GM21717 (cell line): Measurements from ENCODE around the gene TMEM176A.
"Not testable (repeated sequence)": the region's sequence is repeated elsewhere in the genome, so short reads cannot be mapped to it uniquely, and the experiment has no call there.

ENCODE experiments used
- ATAC-seq: cut with Tn5 transposase; IDR thresholded peaks from one replicate; pipeline ENCODE4 v1.9.1; 2021; ENCODE audit warnings: mild to moderate bottlenecking, moderate library complexity; ENCODE audit not compliant: unreplicated experiment

Gene TMEM176A

DNA sequence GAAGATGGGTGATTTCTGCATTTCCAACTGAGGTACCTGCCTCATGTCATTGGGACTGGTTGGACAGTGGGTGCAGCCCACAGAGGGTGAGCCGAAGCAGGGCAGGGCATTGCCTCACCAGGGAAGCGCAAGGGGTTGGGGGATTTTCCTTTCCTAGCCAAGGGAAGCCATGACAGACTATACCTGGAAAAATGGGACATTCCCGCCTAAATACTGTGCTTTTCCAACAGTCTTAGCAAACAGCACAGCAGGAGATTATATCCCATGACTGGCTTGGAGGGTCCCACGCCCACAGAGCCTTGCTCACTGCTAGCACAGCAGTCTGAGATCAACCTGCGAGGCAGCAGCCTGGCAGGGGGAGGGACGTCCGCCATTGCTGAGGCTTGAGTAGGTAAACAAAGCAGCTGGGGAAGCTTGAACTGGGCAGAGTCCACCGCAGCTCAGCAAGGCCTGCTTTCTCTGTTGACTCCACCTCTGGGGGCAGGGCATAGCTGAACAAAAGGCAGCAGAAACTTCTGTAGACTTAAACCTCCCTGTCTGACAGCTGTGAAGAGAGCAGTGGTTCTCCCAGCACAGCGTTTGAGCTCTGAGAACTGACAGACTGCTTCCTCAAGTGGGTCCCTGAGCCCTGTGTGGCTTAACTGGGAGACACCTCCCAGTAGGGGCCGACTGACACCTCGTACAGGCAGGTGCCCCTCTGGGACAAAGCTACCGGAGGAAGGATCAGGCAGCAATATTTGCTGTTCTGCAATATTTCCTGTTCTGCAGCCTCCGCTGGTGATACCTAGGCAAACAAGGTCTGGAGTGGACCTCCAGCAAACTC is 7.3 kb downstream of the TMEM176A start:
- not testable (repeated sequence) for ATAC-seq

DNA sequence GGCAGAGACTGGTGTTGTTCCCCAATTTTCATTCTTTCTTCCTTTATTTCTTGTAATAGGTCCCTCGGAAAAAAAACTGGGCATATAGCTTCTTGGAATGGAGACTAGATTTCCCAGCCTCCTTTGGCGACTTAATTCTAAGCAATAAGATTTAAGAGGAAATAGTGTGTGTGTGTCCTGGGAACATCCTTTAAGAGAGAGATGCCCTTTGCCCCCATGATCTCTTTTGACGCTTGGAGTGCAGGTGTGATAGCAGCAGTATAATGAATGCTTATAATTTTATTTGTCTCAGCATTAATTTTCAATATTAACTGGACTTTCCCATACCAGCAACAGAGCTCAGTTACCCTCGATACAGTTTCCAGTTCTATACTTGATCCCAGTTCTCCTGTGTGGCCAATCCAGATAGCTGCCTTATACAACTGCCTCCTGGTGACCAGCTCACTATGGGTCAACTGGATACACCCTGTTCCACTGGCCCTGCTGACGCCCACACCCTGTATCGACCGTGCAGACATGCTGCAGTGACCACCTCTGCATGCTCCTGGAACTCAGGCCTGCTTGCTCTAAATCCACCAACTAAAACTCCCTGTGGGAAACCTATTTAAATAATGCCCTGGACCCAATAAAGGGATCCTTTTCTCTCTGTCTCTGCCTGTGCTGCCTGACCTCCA is 13.9 kb downstream of the TMEM176A start:
- no peak for ATAC-seq

DNA sequence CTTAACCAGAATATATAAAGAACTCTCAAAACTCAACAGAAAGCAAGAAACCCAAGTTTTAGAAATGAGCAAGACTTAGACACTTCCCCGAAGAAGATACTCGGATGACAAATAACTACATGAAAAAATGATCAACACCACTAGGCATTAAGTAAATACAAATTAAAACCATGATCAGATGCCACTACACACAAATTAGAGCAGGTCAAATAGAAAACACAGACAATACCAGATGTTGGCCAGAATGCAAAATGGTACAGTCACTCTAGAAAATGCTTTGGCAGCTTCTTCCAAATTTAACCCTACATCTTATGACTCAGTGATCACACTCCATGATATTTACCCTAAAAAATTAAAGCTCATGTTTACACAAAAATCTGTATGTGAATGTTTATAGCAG is 18.4 kb downstream of the TMEM176A start:
- ATAC-seq: no peak

DNA sequence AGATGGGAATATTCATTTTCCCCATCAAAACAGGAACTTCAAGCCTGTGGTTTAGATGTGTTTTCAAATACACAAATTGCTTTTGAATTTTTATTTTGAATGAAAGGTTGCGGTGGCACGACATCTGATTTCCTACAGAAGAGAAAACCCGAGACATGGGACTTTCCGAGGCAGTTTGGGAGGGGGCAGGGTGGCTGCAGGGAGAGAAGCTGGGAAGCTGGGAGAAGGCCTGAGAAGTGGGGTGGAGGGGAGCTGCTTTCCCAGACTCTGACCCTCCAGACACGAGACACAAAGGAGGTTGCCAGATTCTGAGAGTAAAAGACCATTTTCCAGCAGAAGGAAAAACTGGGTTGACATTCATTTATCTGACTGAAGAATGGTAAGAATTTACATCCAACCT is 19.6 kb downstream of the TMEM176A start:
- ATAC-seq: no peak

DNA sequence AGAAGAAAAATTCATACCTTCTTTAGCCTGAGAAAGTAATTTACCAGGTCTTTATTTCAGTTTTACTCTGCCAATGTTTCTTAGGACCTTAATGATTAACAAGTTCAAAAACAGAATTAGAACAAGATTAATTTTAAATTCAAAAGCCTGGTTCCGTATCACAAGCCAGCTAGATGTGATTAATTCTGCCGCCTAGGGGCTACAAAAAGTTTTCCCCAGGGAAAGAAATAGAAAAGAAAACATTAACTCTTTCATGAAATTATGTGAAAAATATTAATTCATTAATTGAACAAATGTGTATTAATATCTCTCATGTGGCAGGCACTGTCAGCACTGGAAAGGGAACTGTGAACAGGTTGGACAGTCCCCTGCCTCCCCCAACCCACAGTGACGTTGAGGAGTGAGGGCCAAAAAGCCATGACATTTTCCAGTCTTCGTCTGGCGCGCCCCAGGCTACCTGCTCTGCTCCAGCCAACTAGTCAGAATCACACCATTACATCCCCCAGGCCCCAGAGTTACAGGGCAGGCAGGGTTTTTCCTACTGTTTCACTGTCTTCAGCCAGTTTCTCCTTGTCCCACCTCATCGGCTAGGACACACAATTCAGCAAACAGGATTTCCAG is 20.1 kb downstream of the TMEM176A start:
- no peak for ATAC-seq

DNA sequence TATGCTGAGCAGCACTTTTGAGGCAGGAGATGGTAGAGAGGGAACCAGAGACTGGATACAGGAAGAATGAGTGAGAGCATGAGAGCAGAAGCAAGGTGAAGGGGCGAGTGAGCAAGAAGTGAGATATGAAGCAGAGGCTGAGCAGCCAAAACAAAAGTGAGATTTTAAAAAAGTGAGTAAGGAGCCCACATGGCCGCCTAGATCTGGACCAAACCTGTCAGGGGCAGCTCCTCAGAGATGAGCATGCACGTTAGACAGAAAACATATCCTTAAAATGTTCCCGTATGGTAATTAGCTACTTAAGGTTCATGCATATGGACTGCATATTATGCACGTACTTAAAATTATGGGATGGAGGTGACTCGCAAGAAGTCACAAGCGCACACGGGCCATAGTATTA is 22.5 kb downstream of the TMEM176A start:
- no peak for ATAC-seq

DNA sequence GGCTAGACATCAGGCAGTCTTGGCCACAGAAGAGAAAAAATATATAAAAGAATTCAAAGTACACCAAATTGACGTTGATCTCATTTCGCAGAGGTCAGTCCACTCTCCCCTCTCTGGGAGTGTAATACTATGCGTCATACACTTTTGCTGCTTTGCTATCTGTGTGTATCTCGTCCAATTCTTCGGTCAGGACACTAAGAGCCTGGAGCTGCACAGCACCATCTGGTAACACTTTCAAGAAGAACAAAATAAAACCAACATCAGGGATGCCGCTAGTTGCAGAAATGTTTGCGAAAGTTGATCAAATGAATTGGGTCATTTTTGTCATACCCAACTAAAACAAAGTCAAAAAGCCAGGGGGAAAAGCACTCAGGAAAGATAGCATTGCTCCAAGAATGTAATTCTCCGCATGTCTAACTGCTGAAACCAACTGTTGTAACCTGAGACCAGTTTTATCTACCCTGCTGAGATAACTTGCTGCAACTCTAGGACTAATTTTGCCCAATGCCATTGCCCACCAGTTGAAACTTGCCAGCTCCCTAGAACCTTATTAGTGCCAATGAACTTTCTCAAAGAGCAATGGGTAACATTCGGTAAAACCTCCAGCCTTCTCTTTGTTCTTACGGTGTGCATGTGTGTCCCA is 23.0 kb downstream of the TMEM176A start:
- no peak for ATAC-seq

DNA sequence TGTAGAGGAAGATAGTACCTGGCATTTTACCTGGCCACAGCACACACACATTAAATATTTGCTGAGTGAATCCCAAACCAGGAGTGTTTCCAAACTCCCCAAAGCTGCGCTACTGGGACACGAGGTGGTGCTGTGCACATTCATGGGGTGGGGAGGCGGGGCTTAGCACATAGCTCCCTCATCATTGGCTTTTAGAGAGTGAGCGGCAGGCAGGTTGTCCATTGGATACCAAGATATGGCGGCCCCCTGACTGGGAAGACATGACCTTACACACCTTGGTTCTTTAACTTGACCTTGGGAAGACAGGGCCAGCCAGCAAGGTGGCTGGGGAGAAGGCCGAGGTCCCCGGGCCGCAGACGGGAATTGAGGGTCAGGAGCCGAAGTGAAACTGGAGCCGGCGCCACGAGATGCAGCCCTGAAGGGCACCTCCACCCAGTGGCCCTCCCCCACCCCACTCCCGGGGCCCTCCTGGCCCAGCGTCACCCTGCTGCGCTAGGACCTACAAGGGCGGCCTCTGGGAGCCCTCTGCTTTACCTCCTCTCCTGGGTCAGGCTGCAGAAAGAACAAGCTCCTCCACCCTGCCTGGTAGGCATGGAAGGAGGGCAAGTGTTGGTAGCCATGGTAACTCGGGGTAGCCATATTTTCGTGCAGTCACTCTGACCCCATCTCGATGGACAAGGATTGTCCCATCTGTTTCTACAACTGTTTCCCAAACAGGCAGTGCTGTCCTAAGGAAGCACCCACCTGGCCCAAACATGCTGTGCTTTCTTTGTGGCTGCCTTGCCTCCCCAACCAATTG is 24.0 kb downstream of the TMEM176A start:
- ATAC-seq: no peak

DNA sequence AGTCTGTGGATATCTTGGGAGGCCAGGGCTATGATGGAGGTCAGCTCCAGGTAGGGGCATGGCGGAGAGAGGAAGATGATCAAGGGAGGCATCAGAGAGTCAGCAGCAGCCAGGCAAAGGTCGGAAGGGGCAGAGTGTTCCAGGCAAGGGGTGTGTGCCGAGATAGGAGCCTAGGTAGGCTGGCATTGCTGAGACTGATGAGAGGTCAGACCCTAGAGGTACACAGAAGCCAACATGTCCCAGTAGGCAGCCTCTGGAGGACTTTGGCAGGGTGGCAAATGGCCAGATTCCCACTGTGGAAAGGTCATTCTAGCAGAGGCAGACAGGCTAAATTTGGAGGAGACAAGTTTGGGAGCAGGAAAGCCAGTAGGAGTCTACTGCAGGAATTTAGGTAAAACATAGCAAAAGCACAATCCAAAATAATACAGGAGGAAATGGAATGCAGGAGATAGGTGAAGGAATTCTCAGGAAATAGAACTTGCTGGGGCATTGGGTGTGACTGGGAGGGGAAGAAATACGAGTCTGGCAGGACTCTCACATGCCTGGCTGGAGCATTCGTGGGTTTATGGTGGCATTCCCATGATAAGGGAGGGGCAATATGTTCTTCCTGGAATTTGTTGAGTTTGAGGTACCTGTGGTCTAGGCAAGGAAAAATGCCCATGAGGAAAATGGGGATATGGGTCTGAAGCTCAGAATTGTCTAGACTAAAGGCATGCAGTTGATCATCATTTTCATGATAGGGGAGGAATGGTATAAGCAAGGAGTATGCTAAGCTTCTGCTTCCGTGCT is 25.7 kb downstream of the TMEM176A start:
- ATAC-seq: no peak

DNA sequence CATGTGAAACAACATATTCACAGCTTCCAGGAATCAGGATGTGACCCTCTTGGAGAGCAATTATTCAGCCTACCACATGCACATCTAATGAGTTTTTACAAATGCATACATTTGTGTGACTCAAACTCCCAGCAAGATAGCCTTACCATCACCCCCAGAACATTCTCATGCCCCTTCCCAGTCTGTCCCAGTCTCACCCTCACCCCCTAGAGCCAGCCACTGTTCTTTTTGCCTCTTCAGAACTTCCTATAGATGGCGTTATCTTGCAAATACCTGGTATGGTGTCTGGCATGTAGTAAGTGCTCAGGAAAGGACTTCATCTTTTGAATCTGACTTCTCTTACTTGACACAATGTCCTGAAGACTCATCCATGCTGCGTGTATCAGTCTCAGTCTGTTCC is 27.8 kb downstream of the TMEM176A start:
- no peak for ATAC-seq

DNA sequence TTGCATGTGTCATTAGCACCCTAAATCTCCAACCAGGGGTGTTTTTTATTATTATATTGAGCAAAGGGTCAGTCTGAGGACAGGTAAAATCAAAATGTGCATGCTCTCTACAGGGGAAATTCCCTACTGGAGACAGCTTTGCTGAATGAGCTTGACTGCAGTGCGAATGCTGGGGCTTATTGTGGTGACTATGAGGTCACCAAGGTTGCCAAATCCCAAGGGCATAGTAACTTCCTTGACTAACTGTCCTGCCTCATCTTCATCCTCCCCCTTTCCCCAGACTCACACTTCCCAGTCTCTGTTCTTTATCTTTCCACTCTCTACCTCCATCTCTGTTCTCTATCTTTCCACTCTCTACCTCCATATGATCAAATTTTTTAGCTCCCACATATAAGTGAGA is 28.9 kb downstream of the TMEM176A start:
- no peak for ATAC-seq

DNA sequence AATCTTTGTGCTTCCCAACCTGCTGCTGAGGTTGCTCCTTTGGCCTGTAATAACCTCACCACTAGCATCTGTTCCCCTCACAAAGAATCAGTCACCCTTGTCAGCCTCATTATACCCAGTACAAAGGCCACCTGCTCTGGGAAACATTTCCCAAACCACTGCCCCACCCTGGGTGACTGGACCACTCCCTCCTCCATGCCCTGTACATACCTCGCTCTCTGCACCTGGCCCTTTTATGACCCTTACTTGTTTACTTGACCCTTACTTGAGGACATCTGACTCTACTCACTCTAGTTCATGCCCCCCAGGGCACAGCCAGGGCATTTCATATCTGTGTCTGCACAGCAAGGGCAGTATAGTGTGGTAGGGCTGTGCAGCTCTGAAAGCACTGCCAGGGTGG is 30.4 kb downstream of the TMEM176A start:
- no peak for ATAC-seq

DNA sequence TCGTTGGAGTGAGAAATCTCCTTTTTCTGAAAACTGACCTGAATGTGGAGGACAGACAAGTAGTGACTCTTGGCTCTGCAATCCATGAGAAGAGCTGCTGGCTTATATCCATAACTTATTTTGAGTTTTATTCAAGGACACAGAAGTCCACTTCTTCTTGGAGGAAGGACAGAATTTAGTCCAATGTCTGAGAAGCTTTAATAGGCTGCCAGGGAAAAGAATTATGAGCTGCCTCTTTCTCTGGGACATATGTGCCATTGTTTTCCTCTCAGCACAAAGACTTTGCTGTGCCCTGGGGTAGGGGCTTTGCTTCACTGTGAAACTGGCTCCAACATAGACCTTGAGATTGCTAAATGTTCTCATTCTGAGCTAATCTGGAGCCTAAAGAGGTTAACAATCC is 31.3 kb downstream of the TMEM176A start:
- ATAC-seq: no peak

DNA sequence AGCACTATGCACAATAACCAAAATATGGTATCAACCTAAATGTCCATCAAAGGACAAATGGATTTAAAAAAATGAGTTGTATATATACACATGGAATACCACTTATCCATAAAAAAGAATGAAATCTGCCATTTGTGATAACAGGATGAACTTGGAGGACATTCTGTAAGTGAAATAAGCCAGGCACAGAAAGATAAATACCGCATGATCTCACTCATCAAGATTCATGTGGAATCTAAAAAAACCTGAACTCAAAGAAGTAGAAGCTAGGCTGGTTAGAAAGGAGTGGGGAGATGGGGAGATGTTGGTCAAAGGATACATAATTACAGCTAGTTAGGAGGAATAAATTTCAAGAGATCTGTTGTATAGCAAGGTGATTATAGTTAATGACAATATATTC is 34.5 kb downstream of the TMEM176A start:
- ATAC-seq: no peak

DNA sequence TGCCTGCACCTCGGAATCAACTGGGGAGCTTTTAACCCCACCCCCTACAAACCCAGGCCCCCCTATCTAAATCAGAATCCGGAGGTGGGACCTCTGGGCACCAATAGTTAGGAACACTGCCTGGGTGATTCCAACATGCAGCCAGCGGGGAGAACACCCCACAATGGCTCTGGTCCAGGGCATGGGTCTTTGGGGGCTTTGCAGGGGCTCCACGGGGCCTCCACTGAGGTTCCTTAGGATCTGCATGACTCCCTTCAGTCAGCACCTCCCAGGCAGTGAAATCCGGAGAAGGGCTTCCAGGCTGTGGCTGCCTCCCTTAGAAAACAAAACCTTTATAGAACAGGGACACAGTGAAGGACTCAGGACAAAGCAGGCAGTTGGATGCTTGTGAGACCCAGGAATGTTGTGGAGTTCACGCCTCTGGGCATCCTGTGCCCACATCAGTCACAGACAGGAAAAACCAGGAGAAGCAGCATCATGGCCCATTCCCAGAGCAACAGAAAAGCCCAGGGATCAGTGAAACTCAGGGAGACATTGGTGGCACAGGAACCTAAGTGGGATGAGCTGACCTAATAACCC is 35.2 kb downstream of the TMEM176A start:
- ATAC-seq: no peak

DNA sequence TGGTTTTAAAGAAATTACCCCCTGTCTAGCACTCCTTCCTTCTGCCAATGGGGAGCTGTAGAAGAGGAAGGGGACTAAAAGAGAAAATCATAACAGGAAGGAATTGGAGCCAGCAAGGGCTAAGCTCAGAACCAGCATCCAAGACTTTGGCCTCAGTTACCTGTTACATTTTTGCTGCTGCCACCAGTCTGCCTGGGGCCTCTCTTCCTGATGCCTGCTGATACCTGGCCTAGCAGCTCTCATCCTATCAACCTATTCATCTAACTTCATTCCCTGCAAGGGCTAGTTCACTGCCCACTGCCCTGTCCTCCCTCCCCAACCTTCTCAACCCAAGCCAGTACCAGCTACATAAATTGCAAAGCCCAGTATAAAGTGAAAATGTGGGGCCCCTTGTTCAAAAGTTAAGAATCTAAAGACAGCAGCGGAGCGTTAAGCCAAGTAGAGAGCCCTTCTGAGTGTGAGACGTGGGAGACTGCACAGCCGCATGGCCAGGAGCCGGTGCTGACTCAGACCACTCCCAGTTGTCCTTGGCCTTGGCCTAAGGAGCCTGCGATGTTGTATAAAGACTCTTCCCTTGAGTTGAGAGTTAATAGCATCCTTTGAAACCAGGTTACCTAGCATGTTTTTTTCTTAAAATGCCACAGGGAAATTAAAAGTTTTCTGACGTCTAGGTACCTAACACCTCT is 38.5 kb downstream of the TMEM176A start:
- ATAC-seq: no peak

DNA sequence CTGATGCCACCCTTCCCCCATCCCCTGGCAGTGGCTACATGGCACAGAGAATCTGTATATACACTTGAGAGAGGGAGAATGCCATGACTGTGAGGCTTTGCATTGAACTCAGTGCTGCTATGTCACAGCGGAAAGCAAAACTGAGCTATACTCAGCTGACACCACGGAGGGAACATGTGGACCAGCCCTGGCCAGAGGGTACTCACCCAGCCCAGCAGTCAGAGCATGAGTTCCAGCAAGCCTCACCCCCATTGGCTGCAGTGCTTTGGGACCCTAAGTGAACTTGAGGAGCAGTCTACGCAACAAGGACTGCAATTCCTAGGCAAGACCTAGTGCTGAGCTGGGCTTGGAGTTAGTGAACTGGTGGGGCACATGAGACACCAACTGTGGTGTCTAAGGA is 41.4 kb downstream of the TMEM176A start:
- no peak for ATAC-seq

DNA sequence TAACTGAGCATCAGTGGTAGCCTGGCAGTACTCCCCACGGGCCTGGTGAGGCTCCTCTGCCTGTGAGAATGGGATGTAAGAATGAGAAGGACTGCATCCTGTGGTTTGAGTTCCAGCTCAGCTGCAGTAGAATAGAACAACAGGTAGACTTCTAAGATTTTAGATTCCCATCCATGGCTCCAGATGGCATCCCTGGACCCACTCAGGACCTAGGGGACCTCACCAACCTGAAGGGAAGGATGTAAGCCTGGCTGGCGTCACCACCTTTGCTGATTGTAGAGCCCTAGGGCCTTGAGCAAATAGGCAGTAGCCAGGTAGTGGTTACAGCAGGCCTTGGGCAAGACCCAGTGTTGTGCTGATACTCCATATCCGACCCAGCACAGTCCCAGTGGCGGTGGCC is 42.1 kb downstream of the TMEM176A start:
- ATAC-seq: no peak

DNA sequence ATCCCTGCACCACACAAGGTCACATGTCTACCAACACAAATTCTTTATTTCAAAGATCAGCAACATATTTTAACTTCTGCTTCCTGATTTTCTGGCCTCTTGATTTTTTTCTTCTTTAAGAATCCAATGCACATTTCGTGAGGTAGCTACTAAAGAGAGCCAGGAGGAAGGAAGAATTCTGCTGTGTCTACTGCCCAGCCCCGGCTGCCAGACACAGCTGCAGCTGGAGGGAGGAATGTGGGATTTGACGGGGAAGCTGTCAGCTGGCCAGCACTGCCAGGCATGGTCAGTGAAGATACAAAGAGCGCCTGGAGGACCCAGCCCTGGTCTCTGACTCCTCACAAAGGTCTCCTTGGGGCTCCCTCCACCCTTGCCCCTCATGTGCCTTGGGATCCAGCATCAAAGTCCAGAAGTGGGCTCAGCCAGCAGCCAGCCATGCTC is 44.9 kb downstream of the TMEM176A start:
- no peak for ATAC-seq
